OCI-LY7 (cell line): ENCODE results near the gene ACBD6. TPM values are rescaled to one million over a fixed set of nuclear protein-coding genes. Genes with fewer than 3 reads are reported as not detected.

Source experiments
- BruUV-seq: library from RNA; stranded (reverse); fragments of 400-500 nt; replicated peaks from 2 replicates; lab custom pipeline; 2021; lab: Mats Ljungman, UMichigan
- CTCF ChIA-PET: fragments of 300-600 bp; sonication (Branson Sonifier 250); formaldehyde crosslinking; loops from one replicate; lab custom pipeline; 2022; ENCODE audit warnings: antibody characterized with exemption; ENCODE audit not compliant: unreplicated experiment; lab: Charles Lee
- POLR2A ChIA-PET: fragments of 300-600 bp; sonication (Branson Sonifier 250); formaldehyde crosslinking; loops from one replicate; lab custom pipeline; 2022; ENCODE audit warnings: antibody characterized with exemption; lab: Charles Lee
- DNase-seq: peaks from one replicate; pipeline ENCODE4 v3.0.0-alpha.2; 2015; ENCODE audit warnings: low spot score
- H2AFZ ChIP-seq: fragments of 200-600 bp; sonication (generic), shearing (Covaris generic); 2 replicates; pipeline ENCODE4 v1.6.1; 2014; ENCODE audit warnings: mild to moderate bottlenecking, antibody characterized with exemption, low read length, moderate library complexity
- H3K27ac ChIP-seq: fragments of 200-600 bp; sonication (generic); 2 replicates; pipeline ENCODE4 v1.5.1; 2014; ENCODE audit warnings: mixed run types, low read depth, mild to moderate bottlenecking, moderate library complexity, low read length, inconsistent platforms; ENCODE audit not compliant: poor library complexity, severe bottlenecking
- H3K36me3 ChIP-seq: fragments of 200-600 bp; sonication (generic); 2 replicates; pipeline ENCODE4 v1.6.1; 2014; ENCODE audit warnings: mild to moderate bottlenecking, antibody characterized with exemption, low read length, moderate library complexity, mixed read lengths; ENCODE audit not compliant: insufficient read depth
- H3K4me1 ChIP-seq: fragments of 200-600 bp; sonication (generic); 2 replicates; pipeline ENCODE4 v1.5.1; 2014; ENCODE audit warnings: mild to moderate bottlenecking, low read length; ENCODE audit not compliant: insufficient read depth, poor library complexity, severe bottlenecking
- H3K4me2 ChIP-seq: fragments of 200-600 bp; sonication (generic); 2 replicates; pipeline ENCODE4 v1.6.1; 2014; ENCODE audit warnings: mild to moderate bottlenecking, low read length
- H3K4me3 ChIP-seq: fragments of 200-600 bp; sonication (generic); 2 replicates; pipeline ENCODE4 v1.5.1; 2014; ENCODE audit warnings: mild to moderate bottlenecking, low read depth, low read length; ENCODE audit not compliant: poor library complexity, severe bottlenecking
- H3K79me2 ChIP-seq: fragments of 200-600 bp; sonication (generic); 2 replicates; pipeline ENCODE4 v1.6.1; 2016; ENCODE audit warnings: low read depth, mild to moderate bottlenecking, low read length, moderate library complexity, mixed read lengths; ENCODE audit not compliant: insufficient read depth
- H3K9me2 ChIP-seq: fragments of 200-600 bp; sonication (generic); 2 replicates; pipeline ENCODE4 v1.6.1; 2016; ENCODE audit warnings: mild to moderate bottlenecking, low read length, mixed read lengths; ENCODE audit not compliant: insufficient read depth
- H3K9me3 ChIP-seq: fragments of 200-600 bp; sonication (generic); 2 replicates; pipeline ENCODE4 v1.6.1; 2014; ENCODE audit warnings: mild to moderate bottlenecking, mixed run types, low read length, mixed read lengths
- H4K20me1 ChIP-seq: fragments of 200-600 bp; sonication (generic); 2 replicates; pipeline ENCODE4 v1.6.1; 2014; ENCODE audit warnings: mild to moderate bottlenecking, antibody characterized with exemption, low read length, moderate library complexity, mixed read lengths; ENCODE audit not compliant: insufficient read depth
- CTCF ChIP-seq: fragments of 200-600 bp; sonication (generic); conservative IDR thresholded peaks from 2 replicates; pipeline ENCODE4 v1.5.1; 2014; ENCODE audit warnings: mild to moderate bottlenecking, antibody characterized with exemption, low read length, moderate library complexity, mixed read lengths
- EZH2phosphoT487 ChIP-seq: fragments of 200-600 bp; sonication (generic); IDR thresholded peaks from 2 replicates; pipeline ENCODE4 v1.6.1; 2018; ENCODE audit warnings: low read depth, borderline replicate concordance, mild to moderate bottlenecking, mixed run types, antibody characterized with exemption, low read length, moderate library complexity, mixed read lengths
- intact Hi-C: fragments of 100-400 bp; cut with micrococcal nuclease; formaldehyde crosslinking; loops from one replicate; pipeline ENCODE4 v1.10.0; 2022; ENCODE audit not compliant: unreplicated experiment
- total RNA-seq, 2 experiments: library from RNA; depleted of rRNA in 1 of 2; stranded (reverse); fragments of >200 nt in 1 of 2; shearing (Covaris generic) in 1 of 2; gene quantifications; 2 replicates each; pipeline ENCODE4 v1.2.3, GENCODE V29; 2014 to 2022

The ACBD6 gene
- total RNA-seq, 2 experiments from 2014 or later, result 61.2 to 78.4 TPM

DNA sequence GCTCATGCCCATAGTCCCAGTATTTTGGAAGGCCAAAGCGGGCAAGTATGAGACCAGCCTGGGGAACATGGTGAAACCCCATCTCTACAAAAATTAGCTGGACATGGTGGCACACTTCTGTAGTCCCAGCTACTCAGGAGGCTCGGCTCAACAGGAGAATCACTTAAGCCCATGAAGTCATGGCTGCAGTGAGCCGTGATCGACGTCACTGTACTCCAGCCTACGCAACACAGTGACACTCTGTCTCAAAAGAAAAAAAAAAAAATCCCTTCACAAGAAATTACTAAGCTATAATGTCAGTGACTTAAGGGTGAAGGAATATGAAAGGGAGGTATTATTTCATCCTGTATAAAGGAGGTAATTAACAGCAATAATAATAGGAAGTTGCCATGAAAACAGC, 99.8 kb downstream of the ACBD6 start:
- no peaks in the 10 kb centered on the region for H3K4me1 ChIP-seq
- no peak overlapping the region for H3K4me2 ChIP-seq
- TF ChIP-seq EZH2phosphoT487 (no peak), CTCF (no peak)
- intact Hi-C loops, result no loop called here
- no peaks in the 10 kb centered on the region for H3K79me2 ChIP-seq
- H2AFZ ChIP-seq, result no peak overlapping the region
- DNase-seq, result no peak
- no TSS peak for BruUV-seq
- no peak overlapping the region for H3K27ac ChIP-seq
- H3K9me3 ChIP-seq, result no peaks in the 10 kb centered on the region
- H3K36me3 ChIP-seq, result peaks cover 8% of the 10 kb centered on the region; the same call in 1 of the 2 replicates
- H4K20me1 ChIP-seq, result no peaks in the 10 kb centered on the region
- POLR2A ChIA-PET, result no interaction called here
- no peak overlapping the region for H3K4me3 ChIP-seq
- H3K9me2 ChIP-seq, result no peaks in the 10 kb centered on the region
- CTCF ChIA-PET, result no interaction called here

- H3K4me3 ChIP-seq, result no peak overlapping the region
- no TSS peak for BruUV-seq
- H3K9me3 ChIP-seq, result no peaks in the 10 kb centered on the region
- H4K20me1 ChIP-seq, result no peaks in the 10 kb centered on the region
- no peak overlapping the region for H3K4me2 ChIP-seq
- H3K36me3 ChIP-seq, result peaks cover 6% of the 10 kb centered on the region; the same call in 1 of the 2 replicates
- POLR2A ChIA-PET, result no interaction called here
- H3K27ac ChIP-seq, result no peak overlapping the region
- no peaks in the 10 kb centered on the region for H3K4me1 ChIP-seq
- CTCF ChIA-PET, result no interaction called here
- H2AFZ ChIP-seq, result no peak overlapping the region
- no peaks in the 10 kb centered on the region for H3K79me2 ChIP-seq
- H3K9me2 ChIP-seq, result no peaks in the 10 kb centered on the region
- no peak for DNase-seq
- intact Hi-C loops, result no loop called here
- TF ChIP-seq EZH2phosphoT487 (no peak), CTCF (no peak)
These were observed 100.4 kb downstream of the ACBD6 start for GRCh38 chr1:180402001-180402400.

GRCh38 chr1:180397175-180397574, 105.2 kb downstream of the ACBD6 start:
- Histone ChIP-seq H3K36me3 (peaks cover 39% of the 10 kb centered on the region), H3K9me3 (no peaks in the 10 kb centered on the region), H3K4me1 (no peaks in the 10 kb centered on the region), H2AFZ (no peak overlapping the region), H4K20me1 (no peaks in the 10 kb centered on the region), H3K4me2 (no peak overlapping the region), H3K9me2 (no peaks in the 10 kb centered on the region), H3K79me2 (no peaks in the 10 kb centered on the region), H3K4me3 (no peak overlapping the region), H3K27ac (no peak overlapping the region)
- ChIA-PET CTCF (no interaction called here), POLR2A (interaction anchor here (0.6 kb wide), 2 partner anchors 16 to 630 kb away, joined by 3 read pairs; no protein-coding TSS in a partner anchor)
- no TSS peak for BruUV-seq
- no peak for TF ChIP-seq CTCF
- no peak for TF ChIP-seq EZH2phosphoT487
- DNase-seq, result no peak
- intact Hi-C loops, result no loop called here
